ENCODE results near the gene METTL8.

The METTL8 gene

DNA sequence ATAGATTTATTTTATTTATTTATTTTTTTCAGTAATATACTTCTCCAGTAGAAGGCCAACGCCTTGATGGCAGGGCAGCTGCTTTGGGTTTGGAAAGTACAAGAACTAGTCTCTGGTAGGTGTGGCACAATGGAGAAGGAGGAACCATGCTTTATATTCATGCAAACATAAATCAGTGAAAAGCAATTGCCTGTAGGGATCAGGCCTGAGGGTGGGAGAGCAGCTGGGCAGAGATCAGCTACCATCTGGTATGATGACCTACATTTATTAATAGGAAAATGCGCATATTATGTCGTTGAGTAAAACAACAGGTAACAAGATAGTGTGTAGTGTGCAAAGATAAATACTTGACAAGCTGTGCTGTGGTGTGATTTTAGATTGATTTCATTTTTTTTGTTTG is 152.7 kb downstream of the METTL8 start:
- in situ Hi-C loops (cut with MboI; ENCODE audit: low sequenced_read_pairs, unreplicated experiment), result no loop called here
- no peak for DNase-seq (ENCODE audit: low spot score)
- TF ChIP-seq, protein P1, sequence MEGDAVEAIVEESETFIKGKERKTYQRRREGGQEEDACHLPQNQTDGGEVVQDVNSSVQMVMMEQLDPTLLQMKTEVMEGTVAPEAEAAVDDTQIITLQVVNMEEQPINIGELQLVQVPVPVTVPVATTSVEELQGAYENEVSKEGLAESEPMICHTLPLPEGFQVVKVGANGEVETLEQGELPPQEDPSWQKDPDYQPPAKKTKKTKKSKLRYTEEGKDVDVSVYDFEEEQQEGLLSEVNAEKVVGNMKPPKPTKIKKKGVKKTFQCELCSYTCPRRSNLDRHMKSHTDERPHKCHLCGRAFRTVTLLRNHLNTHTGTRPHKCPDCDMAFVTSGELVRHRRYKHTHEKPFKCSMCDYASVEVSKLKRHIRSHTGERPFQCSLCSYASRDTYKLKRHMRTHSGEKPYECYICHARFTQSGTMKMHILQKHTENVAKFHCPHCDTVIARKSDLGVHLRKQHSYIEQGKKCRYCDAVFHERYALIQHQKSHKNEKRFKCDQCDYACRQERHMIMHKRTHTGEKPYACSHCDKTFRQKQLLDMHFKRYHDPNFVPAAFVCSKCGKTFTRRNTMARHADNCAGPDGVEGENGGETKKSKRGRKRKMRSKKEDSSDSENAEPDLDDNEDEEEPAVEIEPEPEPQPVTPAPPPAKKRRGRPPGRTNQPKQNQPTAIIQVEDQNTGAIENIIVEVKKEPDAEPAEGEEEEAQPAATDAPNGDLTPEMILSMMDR (IDR thresholded peaks at IDR 0.05; ENCODE audit: borderline replicate concordance, control extremely low read depth, extremely low read depth, insufficient read depth, missing control alignments), result no peak

DNA sequence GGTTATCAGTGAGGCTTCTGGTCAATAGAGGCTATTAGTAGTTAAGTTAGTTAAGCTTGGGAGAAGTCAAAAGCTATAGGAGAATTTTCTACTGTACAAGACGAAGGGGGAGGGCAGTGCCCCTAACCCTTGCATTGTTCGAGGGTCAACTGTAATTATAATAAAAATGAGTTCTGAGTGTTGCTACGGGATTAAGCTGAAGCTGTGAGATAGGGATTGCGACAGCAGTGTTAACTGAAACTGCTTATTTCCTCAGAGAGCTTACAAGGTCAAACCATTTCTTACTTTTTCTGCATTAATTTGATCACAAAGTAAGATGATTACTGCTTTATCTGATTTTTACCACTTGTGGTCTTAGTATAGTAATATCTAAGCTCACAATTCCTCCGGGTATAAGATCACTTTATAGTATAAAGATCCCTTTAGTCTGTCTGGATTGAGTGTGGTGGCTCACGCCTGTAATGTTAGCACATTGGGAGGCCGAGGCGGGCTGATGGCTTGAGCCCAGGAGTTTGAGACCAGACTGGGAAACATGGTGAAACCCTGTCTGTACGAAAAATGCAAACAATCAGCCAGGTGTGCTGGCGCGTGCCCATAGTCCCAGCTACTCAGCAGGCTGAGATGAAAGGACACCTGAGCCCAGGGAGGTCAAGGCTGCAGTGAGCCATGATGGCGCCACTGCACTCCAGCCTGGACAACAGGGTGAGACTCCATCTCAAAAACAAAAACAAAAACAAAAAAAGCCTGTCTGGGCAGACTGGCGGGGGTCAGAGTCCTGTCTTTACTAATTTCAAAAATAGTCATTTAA is 153.6 kb downstream of the METTL8 start:
- DNase-seq (ENCODE audit: low spot score), result no peak
- TF ChIP-seq, protein P1 (IDR thresholded peaks at IDR 0.05; ENCODE audit: borderline replicate concordance, control extremely low read depth, extremely low read depth, insufficient read depth, missing control alignments), result no peak
- in situ Hi-C loops (cut with MboI; ENCODE audit: low sequenced_read_pairs, unreplicated experiment), result no loop called here

DNA sequence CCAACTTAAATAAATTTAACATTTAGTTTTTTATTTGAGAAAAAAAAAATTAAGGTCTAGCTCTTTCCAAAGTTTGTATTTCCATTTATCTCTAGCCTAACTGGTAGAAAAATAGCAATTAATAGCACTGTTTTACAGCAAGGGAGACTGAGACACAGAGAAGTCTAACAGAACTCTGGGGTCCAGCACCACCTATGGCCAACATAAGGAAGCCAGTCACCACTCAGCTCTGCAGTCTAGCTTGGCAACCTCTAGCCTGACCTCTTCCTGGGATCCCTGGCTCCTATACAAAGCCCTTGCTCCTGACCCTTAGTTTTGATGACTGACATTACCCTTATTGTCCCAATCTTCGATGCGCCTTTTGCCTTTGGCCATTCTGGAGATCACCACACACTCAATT is 159.0 kb downstream of the METTL8 start:
- TF ChIP-seq, protein P1 (IDR thresholded peaks at IDR 0.05; ENCODE audit: borderline replicate concordance, control extremely low read depth, extremely low read depth, insufficient read depth, missing control alignments), result no peak
- in situ Hi-C loops (cut with MboI; ENCODE audit: low sequenced_read_pairs, unreplicated experiment), result no loop called here
- DNase-seq (ENCODE audit: low spot score), result no peak

DNA sequence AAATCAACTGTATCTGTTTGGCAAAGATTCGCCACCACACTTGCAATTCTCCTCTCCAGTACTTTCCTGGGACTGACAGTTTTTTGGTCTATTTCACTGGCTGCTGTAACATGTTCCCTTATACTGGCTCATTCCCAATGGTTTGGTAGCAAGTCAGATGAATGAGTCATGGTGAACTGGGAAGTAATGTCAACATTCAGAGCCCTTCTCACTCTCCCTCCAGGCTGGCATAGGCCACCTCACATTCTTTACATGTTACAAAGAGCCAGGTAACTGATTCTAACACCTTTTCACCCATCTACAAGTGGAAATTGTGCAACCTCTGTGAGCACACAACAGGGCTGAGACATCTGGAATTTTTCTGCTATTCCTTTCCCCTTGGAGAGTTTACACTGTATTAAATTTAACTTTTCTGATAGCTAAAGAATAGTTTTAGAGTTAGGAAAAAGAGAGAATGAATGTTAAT is 161.8 kb downstream of the METTL8 start:
- in situ Hi-C loops (cut with MboI; ENCODE audit: low sequenced_read_pairs, unreplicated experiment), result no loop called here
- TF ChIP-seq, protein P1 (IDR thresholded peaks at IDR 0.05; ENCODE audit: borderline replicate concordance, control extremely low read depth, extremely low read depth, insufficient read depth, missing control alignments), result no peak
- DNase-seq (ENCODE audit: low spot score), result no peak

DNA sequence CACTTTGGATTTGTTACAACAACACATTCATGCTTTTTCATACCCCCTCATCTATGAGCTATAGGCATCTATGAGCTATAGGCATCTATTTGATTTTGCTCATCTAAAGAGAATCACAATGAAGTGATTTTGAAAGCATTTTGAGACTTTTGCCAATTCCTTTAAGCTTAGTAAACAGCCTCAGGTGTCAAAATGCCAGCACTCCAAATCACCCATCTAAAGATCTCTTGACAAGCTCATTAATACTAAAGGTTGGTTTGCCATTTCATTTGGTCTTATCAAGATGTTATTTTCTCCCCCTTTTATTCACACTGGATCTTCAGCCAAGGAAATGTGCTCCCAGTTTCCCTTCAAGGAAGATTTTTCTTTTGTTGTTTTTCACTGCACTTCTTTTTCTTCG is 162.4 kb downstream of the METTL8 start:
- TF ChIP-seq, protein P1 (IDR thresholded peaks at IDR 0.05; ENCODE audit: borderline replicate concordance, control extremely low read depth, extremely low read depth, insufficient read depth, missing control alignments), result no peak
- no peak for DNase-seq (ENCODE audit: low spot score)
- in situ Hi-C loops (cut with MboI; ENCODE audit: low sequenced_read_pairs, unreplicated experiment), result no loop called here

DNA sequence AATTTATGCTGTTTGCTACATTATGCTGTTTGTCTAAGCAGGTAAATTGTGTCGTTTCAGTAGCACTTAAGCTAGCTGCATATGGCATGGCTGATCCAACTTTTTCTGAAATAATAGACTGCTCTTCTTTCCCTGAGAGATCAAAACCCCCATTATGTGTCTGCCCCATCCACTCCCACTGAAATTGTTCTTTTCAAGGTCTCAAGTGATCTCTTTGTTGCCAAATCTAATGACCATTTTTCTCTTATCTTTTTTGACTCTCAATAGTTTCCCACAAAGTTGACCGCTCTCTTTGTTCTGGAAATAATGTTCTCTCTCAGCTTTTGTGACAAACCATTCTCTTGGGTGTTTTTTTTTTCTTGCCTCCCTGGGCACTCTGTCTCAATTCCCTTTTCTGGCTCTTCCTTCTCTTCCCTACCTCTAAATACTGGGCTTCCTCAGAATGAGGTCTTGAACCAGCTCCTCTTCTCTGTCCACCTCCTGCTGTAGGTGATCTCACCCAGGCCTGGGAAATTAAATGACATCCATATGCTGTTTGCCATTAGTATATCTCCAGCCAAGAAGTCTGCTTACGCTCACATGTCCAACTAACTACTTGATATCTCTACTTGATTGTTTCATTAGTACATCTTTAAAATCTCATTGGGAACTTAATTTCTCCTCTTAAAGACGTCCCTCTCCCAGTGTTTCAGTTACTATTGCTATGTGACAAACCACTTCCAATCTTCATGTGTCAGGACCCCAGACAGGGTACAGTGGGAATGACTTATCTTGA is 165.7 kb downstream of the METTL8 start:
- no peak for DNase-seq (ENCODE audit: low spot score)
- TF ChIP-seq, protein P1 (IDR thresholded peaks at IDR 0.05; ENCODE audit: borderline replicate concordance, control extremely low read depth, extremely low read depth, insufficient read depth, missing control alignments), result no peak
- in situ Hi-C loops (cut with MboI; ENCODE audit: low sequenced_read_pairs, unreplicated experiment), result no loop called here
